Mammary epithelial cell (primary cell): ENCODE data around the gene TYW1B.
"Not testable (repeated sequence)": the region's sequence is repeated elsewhere in the genome, so short reads cannot be mapped to it uniquely, and the experiment has no call there.

Experiments used
- EZH2 ChIP-seq: IDR thresholded peaks from 2 replicates; pipeline ENCODE4 v1.6.1; 2012; ENCODE audit warnings: low read length, inconsistent platforms, borderline replicate concordance
- TF ChIP-seq, protein P1 (sequence below), 2 donors: IDR thresholded peaks in 1 of 2; conservative IDR thresholded peaks in 1 of 2; 2 replicates each; pipeline ENCODE4 v1.5.1; 2011 to 2012; ENCODE audit warnings: inconsistent platforms in 2 of 2, low read length in 2 of 2, mild to moderate bottlenecking in 2 of 2, control low read depth in 1 of 2, low read depth in 1 of 2; ENCODE audit not compliant: insufficient read depth in 1 of 2; ENCODE audit errors: extremely low read depth in 1 of 2

DNA sequence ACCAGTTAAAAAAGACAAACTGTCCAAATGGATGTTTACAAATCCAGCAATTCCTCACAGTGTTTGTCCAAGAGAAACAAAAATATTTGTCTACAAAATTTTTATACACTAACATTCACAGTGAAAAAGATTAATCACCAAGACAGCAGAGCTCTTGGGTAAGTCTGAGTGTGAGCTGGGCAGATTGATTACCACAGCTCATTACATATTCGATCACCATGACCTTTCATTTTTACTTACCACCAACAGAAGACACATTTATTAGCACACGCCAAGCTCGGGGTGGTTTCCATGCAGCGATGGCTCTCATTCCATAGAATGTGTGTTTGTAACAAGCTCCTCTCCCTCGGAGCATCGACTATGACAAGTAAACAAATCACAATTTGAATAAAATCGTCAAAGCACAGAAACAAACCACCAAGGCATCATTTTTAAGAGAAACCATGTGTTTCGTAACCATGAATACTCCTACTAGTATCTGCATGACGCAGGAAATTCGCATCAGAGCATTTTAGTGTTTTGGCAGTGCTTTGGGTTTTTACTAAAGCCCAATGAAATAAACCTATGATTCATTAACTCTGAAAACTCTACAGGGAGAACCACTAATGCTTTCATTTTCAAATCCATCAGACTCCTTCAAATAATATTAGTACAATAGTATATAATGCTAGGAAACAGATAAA is 83.6 kb downstream of the TYW1B start:
- TF ChIP-seq, protein P1, sequence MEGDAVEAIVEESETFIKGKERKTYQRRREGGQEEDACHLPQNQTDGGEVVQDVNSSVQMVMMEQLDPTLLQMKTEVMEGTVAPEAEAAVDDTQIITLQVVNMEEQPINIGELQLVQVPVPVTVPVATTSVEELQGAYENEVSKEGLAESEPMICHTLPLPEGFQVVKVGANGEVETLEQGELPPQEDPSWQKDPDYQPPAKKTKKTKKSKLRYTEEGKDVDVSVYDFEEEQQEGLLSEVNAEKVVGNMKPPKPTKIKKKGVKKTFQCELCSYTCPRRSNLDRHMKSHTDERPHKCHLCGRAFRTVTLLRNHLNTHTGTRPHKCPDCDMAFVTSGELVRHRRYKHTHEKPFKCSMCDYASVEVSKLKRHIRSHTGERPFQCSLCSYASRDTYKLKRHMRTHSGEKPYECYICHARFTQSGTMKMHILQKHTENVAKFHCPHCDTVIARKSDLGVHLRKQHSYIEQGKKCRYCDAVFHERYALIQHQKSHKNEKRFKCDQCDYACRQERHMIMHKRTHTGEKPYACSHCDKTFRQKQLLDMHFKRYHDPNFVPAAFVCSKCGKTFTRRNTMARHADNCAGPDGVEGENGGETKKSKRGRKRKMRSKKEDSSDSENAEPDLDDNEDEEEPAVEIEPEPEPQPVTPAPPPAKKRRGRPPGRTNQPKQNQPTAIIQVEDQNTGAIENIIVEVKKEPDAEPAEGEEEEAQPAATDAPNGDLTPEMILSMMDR (conservative IDR thresholded peaks at IDR 0.05 in 1 of 2, IDR thresholded peaks at IDR 0.05 in 1 of 2; ENCODE audit: extremely low read depth in 1 of 2, insufficient read depth in 1 of 2, low read depth in 1 of 2, low read length in 2 of 2) = not testable (repeated sequence)
- TF ChIP-seq EZH2 = not testable (repeated sequence)
